Suprapubic skin (tissue), 4 donors: ENCODE data around the gene HMCN1. TPM values are rescaled to one million over a fixed set of nuclear protein-coding genes. Genes with fewer than 3 reads are reported as not detected.

Source experiments
- DNase-seq, 2 donors: peaks; one replicate each; pipeline ENCODE4 v3.0.0-alpha.2; 2019; ENCODE audit warnings: low spot score in 2 of 2
- H3K27ac ChIP-seq: fragments of 200-600 bp; sonication (generic); one replicate; pipeline ENCODE4 v1.5.1; 2019
- H3K27me3 ChIP-seq: fragments of 200-600 bp; sonication (generic); one replicate; pipeline ENCODE4 v1.5.1; 2019
- H3K36me3 ChIP-seq: fragments of 200-600 bp; sonication (generic); one replicate; pipeline ENCODE4 v1.5.1; 2019
- H3K4me1 ChIP-seq: fragments of 200-600 bp; sonication (generic); one replicate; pipeline ENCODE4 v1.5.1; 2019
- H3K4me3 ChIP-seq: fragments of 200-600 bp; sonication (generic); one replicate; pipeline ENCODE4 v1.5.1; 2019; ENCODE audit warnings: mild to moderate bottlenecking
- H3K9me3 ChIP-seq: fragments of 200-600 bp; sonication (generic); one replicate; pipeline ENCODE4 v1.5.1; 2019
- EP300 ChIP-seq: sonication (generic); formaldehyde crosslinking; IDR thresholded peaks from one replicate; pipeline ENCODE4 v1.6.1; 2017; ENCODE audit warnings: antibody characterized with exemption
- POLR2A ChIP-seq, 2 donors: fragments of 450-650 bp; IDR thresholded peaks; one replicate each; pipeline ENCODE4 v1.6.1; 2017; ENCODE audit warnings: antibody characterized with exemption in 2 of 2, mild to moderate bottlenecking in 2 of 2, moderate library complexity in 2 of 2
- POLR2AphosphoS5 ChIP-seq, 3 donors: sonication (generic); formaldehyde crosslinking; IDR thresholded peaks; one replicate each; pipeline ENCODE4 v1.6.1; 2017; ENCODE audit warnings: antibody characterized with exemption in 3 of 3
- WGBS: methylation state at CpG from one replicate; pipeline ENCODE4 v1.1.5; 2018; 5-methylcytosine and 5-hydroxymethylcytosine counted together
- total RNA-seq, 4 donors: library from RNA; depleted of rRNA; stranded (reverse); fragments of >200 nt; gene quantifications; one replicate each; pipeline ENCODE4 v1.1.0, GENCODE V29; 2016
- TF ChIP-seq, protein P1 (sequence below), 2 donors: fragments of 200-600 bp in 1 of 2; fragments of 450-650 bp in 1 of 2; sonication (generic) in 1 of 2; IDR thresholded peaks; one replicate each; pipeline ENCODE4 v1.5.1; 2016 to 2019; ENCODE audit warnings: antibody characterized with exemption in 2 of 2, mild to moderate bottlenecking in 1 of 2, moderate library complexity in 1 of 2

Gene HMCN1
- total RNA-seq, 4 donors from 2014 or later, result 2.2 to 5.6 (median 3.7) TPM

DNA sequence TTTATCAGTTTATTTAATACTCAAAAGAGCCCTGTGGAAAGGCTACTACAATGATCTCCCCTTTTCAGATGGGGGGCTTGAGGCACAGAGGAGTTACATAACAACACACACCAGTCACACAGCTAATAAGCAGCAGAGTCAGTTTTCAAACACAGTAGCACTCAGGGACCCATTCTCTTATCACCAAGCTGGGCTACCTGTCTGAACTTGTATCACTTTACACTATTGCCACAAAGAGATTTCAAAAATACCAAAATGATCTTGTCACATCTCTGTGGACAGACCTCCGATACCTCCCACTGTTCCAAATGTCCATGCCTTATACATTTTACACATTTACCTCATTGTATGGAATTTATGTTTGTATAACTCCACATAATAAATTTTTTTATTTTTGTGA lies 506.2 kb downstream of the HMCN1 start:
- DNase-seq, result no peak
- peaks cover 7% of the 10 kb centered on the region for H3K4me1 ChIP-seq
- no peak for TF ChIP-seq POLR2A (IDR thresholded peaks at IDR 0.05)
- no peak for TF ChIP-seq EP300
- TF ChIP-seq POLR2AphosphoS5 (IDR thresholded peaks at IDR 0.05), result no peak
- TF ChIP-seq, protein P1, sequence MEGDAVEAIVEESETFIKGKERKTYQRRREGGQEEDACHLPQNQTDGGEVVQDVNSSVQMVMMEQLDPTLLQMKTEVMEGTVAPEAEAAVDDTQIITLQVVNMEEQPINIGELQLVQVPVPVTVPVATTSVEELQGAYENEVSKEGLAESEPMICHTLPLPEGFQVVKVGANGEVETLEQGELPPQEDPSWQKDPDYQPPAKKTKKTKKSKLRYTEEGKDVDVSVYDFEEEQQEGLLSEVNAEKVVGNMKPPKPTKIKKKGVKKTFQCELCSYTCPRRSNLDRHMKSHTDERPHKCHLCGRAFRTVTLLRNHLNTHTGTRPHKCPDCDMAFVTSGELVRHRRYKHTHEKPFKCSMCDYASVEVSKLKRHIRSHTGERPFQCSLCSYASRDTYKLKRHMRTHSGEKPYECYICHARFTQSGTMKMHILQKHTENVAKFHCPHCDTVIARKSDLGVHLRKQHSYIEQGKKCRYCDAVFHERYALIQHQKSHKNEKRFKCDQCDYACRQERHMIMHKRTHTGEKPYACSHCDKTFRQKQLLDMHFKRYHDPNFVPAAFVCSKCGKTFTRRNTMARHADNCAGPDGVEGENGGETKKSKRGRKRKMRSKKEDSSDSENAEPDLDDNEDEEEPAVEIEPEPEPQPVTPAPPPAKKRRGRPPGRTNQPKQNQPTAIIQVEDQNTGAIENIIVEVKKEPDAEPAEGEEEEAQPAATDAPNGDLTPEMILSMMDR (IDR thresholded peaks at IDR 0.05), result no peak
- 92% methylated on average over 1 of the region's 1 CpG for WGBS
- H3K4me3 ChIP-seq, result no peak overlapping the region
- H3K36me3 ChIP-seq, result no peaks in the 10 kb centered on the region
- no peaks in the 10 kb centered on the region for H3K27me3 ChIP-seq
- no peak overlapping the region for H3K27ac ChIP-seq
- H3K9me3 ChIP-seq, result no peaks in the 10 kb centered on the region
